B cell (primary cell): ENCODE results near the gene KRTAP26-1.

Source experiments
- CTCF ChIP-seq: fragments of 200-600 bp; IDR thresholded peaks from one replicate; pipeline ENCODE4 v1.8.0; 2022; ENCODE audit warnings: antibody characterized with exemption, mild to moderate bottlenecking
- EZH2 ChIP-seq: IDR thresholded peaks from 2 replicates; pipeline ENCODE4 v1.6.1; 2012; ENCODE audit warnings: borderline replicate concordance, low read depth, mild to moderate bottlenecking, moderate library complexity, low read length; ENCODE audit not compliant: insufficient read depth, poor library complexity, severe bottlenecking

GRCh38 chr21:30349572-30349971, 29.5 kb upstream of the KRTAP26-1 start:
- TF ChIP-seq CTCF (no peak), EZH2 (no peak)
